GM12872 (cell line): ENCODE results near the gene BTRC.

Experiments
- CTCF ChIP-seq: IDR thresholded peaks from 3 replicates; pipeline ENCODE4 v1.5.1; 2011; ENCODE audit warnings: low read depth, mild to moderate bottlenecking, low read length, moderate library complexity; ENCODE audit not compliant: insufficient read depth

Gene BTRC

GRCh38 chr10:101602761-101603398 is 248.9 kb downstream of the BTRC start:
- peak; percentile 94 for TF ChIP-seq CTCF
